ENCODE results near the gene STAT2.
A peak's percentile ranks its signal among the peaks of the same experiment; 100 is the strongest.

Gene STAT2

GRCh38 chr12:56297400-56297799 is 62.5 kb downstream of the STAT2 start:
- Mint-ChIP-seq H3K4me1 (peaks cover 58% of the 10 kb centered on the region), H3K9me3 (no peaks in the 10 kb centered on the region), H3K27ac (peak overlapping the region; percentile 71), H3K27me3 (no peaks in the 10 kb centered on the region), H3K4me3 (peak overlapping the region; percentile 55), H3K36me3 (peaks cover 6% of the 10 kb centered on the region)
- ATAC-seq: no peak

GRCh38 chr12:56296295-56296694 is 63.6 kb downstream of the STAT2 start:
- peak overlapping the region; percentile 12 for H3K4me3 Mint-ChIP-seq

GRCh38 chr12:56293795-56294194 is 66.1 kb downstream of the STAT2 start:
- no peak for ATAC-seq
- no peaks in the 10 kb centered on the region for H3K27me3 Mint-ChIP-seq
- H3K4me1 Mint-ChIP-seq: peaks cover 34% of the 10 kb centered on the region
- no peak overlapping the region for H3K27ac Mint-ChIP-seq
- peaks cover 19% of the 10 kb centered on the region for H3K36me3 Mint-ChIP-seq
- no peaks in the 10 kb centered on the region for H3K9me3 Mint-ChIP-seq
- no peak overlapping the region for H3K4me3 Mint-ChIP-seq

More at GRCh38 chr12:56296295-56296694, 63.6 kb downstream of the STAT2 start:
- Mint-ChIP-seq H3K9me3 (no peaks in the 10 kb centered on the region), H3K27ac (peak overlapping the region; percentile 71), H3K4me1 (peaks cover 49% of the 10 kb centered on the region), H3K36me3 (peaks cover 10% of the 10 kb centered on the region), H3K27me3 (no peaks in the 10 kb centered on the region)
- ATAC-seq: no peak
